HG03520 (cell line): ENCODE results near the gene HIGD2A.

Experiments used
- ATAC-seq: cut with Tn5 transposase; IDR thresholded peaks from one replicate; pipeline ENCODE4 v1.9.1; 2021; ENCODE audit warnings: mild to moderate bottlenecking, moderate library complexity; ENCODE audit not compliant: unreplicated experiment

The HIGD2A gene

DNA sequence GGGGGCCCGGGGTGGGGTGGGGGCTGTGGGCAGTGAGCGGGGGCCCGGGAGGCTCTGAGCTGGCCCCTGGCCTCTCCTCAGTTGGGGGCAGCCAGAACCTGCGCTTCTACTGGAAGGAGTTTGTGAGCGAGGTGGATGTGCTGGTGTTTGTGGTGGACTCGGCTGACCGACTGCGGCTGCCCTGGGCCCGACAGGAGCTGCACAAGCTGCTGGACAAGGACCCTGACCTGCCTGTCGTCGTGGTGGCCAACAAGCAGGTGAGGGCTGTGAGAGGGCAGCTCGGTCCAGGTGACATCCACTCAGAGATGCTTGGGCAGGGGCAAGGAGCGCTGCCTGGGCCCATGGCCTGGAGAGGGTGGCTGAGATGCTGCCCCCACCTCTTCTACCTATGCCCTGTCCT, 19.8 kb upstream of the HIGD2A start:
- no peak for ATAC-seq

DNA sequence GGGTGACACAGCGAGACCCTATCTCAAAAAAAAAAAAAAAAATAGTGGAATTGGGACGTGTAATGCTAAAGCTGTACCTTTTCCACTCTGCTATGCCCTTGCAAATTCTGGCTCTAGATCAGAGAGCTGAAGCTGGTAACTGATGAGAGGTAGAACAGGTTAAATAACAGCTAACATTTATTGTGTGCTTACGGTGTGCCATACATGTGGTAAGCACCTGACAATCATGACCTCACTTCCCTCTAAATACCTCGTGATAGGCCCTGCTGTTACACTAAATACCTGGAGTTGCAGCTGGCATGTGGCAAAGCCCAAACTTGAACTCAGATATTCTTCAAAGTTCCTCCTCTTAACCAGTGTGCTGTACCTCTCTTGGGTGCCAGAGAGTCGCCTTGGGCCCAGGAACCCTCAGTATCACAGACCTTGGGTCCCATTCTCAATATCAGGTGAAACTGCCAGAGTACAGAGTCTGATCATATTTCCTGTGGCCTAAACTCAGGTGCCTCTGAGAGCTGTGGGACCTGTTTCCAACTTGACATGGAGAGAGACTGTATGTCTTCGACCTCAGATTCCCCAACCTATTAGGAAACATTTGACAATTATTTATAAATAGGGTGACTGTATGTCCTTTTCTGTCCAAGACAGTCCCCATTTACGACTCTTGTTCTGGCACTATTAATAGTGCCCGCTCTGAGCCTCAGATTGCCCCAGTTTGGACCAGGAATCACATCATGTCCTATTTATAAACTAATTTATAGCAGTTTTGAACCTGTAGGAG, 18.4 kb upstream of the HIGD2A start:
- ATAC-seq = no peak

DNA sequence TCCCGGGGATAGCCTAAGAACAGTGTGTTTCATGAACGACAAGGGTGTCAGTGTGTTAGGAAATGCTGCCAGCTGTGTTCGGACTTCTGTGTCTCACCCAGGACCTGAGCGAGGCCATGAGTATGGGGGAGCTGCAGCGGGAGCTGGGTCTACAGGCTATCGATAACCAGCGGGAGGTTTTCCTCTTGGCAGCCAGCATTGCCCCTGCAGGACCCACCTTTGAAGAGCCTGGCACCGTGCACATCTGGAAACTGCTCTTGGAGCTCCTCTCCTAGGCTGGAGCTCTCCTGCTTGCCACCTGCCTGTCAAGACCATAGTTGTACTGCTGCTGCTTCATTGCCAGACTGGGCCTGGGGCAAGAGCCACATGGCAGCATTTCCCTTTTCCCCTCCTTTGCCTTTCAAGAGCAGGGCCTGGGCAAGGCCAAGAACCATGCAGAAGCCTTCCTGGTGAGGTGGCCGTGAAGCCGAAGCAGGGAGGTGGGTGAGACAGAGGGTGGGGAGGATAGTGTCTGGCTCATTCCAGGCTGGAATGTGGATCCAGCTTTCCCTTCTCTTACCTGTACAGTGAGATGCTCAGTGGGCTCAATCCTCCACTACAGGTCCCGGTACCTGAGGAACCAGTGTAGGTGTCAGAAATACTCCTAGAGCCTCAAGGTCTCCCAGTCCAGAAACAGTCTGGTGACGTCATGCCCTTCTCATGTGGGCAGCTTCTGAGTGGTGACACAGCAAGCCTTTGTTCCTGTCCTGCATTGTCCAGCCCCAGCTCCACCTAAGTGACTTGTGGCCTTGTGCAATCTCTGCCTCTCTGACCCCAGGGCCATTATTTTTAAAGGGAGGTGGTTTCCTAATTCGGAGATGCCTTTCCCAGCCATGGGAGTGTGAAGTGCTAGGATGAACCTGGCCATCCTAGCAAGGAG, 16.7 kb upstream of the HIGD2A start:
- no peak for ATAC-seq

DNA sequence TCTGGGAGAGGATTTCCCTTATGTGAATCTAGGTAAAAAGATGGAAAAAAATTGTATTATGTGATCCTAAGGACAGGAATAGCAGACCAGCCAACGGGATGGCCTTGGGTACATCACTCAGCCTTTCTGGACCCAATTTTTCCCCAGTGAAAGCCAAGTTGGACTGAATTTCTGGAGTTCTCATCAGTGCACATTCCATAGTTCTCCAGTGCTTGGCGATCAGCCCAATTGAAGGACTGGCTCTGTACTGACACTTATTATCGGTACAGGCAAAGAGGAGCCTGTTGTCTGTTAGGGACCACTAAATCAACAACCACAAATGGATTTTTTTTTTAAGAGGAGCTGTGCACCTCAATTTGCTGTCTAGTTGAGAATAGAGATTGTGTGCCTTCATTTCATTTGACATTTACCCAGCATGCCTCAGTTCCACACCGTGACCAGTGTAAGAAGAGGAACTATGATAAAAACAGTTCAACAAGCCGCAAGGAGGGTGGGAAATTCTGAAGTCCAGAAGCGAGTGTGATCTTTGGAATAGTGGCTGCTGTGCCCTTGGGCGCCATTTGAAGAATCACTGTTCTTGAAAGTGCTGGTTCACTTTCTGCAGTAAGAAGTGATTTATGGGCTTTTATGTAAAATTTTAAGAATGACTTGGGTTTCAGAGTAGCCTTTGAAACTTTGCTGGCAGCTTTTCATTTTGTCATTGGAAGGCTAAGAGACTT, 15.3 kb upstream of the HIGD2A start:
- no peak for ATAC-seq

DNA sequence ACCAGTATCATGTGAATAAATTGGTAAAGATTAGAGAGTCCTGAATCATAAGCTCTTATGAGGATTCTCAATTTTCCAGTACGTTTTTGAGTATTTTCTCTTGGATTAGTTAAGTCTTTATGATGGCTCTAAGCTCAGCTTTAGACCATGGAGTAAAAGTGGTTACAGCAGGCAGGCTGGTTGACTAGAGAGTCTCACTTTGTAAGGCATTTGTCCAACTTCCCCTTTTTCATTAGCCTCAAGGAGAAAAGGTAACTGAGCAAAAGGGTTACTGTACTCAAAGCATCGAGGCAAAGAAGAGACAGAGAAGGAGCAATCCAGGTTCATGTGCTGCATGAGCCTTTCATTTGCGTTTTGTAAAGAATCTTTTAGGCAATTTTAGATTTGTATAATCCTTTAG, 8.7 kb upstream of the HIGD2A start:
- no peak for ATAC-seq

DNA sequence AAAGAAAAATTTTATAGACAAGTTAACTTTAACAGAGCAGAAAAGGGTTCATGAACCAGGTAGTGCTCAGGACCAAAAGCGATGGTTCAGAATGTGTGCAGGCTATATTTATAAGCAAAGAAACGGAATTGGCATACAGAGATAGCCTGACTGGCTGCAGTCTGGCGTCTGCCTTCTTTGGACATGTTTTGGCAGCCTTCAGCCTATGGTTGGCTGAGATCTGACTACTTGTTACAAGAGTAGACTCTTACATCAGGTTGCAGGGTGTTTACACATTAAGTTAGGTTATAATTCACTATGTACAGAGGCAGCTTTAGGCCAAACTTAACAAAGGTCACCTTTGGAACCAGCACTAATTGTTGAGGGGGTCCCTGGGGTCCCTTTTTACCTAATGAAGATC, 7.1 kb upstream of the HIGD2A start:
- no peak for ATAC-seq

DNA sequence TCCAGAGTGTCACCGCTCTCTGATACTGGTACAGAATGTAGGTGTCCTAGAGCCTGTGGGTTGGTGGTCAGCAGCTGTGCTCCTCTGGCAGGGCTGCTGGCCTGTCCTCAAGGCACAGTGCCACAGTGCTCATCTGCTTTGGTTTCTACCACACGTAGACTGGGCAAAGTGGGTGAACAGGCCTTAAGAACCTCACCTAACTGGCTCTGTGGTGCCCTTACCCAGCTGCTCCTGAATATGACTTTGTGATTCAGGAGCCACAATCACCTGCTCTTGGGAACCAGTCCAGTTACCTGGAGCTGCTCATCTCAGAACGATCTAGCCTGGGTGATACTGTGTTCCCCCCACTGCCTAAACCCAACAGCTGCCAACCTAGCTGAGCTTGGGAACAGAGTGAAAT, 6.6 kb upstream of the HIGD2A start:
- no peak for ATAC-seq

DNA sequence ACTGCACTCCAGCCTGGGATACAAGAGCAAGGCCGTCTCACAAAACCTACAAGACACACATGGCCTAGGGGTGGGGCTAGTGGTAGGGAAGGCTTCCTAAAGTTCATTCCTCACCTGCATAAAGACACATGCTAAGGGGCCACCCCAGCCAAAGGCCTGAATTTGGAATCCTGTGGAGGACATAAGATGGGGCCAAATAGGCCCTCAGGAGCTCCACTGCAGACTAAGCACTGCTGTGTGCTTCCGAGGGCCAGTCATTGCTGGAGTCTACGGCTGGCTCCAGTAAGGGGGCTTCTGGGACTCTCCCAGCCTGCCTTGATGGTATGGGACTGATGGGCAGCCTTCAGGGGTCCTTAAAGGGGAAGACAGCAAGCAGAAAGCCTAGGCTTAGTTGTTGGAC, 5.8 kb upstream of the HIGD2A start:
- ATAC-seq = no peak

DNA sequence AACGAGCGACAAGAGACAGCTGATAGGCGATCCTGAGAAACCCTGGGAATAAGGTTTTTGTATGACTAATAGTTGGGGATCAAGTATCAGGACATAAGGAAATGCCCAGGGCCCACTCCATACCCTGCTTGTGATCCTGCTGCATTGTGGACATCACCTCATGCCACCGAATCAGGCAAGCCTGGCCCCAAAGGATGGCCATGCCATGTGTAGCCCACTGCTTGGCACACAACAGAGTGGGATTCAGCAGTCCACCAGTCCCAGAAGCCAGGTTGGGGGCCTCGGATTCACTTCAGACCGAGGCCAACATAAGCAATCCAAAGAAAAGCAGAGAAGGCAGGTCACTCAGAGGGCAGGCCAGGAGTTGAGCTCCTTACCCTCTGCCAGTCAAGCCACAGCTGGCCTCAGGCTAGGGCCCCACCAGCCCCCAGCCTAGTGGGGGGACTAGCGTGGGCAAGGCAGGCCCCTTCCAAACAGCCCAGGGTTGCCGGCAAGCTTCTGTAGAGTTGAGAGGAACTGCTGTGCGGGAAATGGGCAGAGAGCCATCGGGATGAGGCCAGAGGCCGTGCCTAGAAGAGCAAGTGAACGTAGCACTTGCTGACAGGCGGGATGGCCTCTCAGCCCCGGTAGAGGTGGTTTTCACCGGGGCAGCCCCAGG, 5.2 kb upstream of the HIGD2A start:
- ATAC-seq = no peak

DNA sequence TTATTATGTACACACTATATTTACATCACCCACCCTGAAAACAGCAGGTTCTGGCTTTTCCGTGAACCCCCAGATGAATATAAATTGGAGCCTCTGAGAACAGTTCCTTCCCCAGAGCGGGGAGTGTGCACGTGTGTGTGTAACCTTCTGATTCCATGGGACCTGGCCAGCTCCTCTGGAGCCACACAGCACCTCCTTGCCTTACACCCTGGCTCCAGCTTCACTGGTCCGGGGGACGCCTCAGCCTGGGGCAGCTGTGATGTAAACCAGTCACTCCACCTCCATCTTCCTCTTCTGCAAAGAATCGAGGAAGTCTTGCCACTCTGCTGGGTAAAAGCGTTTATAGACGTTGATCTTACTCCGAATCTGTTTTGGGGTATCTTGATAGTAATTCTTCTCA, 4.6 kb upstream of the HIGD2A start:
- no peak for ATAC-seq

DNA sequence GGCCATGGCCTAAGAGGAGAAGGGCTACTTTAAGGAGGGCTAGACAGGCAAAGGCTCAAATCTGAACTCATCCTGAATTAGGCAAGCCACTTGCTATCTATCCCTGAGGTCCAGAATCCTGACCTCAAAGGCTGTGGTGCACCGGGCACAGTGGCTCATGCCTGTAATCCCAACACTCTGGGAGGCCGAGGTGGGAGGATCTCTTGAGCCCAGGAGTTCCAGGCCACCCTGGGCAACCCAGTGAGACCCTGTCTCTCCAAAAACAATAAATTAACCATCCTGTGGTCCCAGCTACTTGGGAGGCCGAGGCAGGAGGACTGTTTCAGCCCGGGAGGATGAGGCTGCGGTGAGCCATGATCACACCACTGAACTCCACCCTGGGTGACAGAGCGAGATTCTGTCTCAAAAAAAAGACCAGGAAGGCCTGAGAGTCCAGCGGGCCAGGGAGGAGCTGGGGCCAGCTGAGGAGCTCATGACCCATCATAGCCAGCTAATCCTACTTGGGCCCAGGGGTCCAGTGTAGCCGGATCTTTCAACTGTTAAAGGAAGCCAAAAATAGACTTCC, 4.1 kb upstream of the HIGD2A start:
- ATAC-seq = no peak

DNA sequence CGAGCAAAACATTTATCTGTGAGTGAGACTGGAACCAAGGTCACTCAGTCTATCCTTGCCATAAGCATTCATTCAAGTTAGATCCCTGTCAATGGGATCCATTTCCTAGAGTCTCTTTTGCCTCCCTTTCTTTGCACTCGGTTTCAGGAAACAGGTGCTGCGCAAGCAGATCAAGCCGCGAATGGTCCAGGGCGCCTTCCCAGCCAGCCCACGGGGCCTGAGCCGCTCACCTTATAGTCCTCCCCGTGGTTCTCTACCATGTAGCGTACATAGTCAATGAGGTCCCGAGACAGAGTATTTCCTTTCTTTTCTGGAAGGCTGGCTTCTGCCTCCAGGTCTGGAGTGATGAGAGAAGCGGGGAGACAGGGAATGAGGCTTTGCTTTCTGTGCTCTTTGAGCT, 3.6 kb upstream of the HIGD2A start:
- ATAC-seq = no peak

DNA sequence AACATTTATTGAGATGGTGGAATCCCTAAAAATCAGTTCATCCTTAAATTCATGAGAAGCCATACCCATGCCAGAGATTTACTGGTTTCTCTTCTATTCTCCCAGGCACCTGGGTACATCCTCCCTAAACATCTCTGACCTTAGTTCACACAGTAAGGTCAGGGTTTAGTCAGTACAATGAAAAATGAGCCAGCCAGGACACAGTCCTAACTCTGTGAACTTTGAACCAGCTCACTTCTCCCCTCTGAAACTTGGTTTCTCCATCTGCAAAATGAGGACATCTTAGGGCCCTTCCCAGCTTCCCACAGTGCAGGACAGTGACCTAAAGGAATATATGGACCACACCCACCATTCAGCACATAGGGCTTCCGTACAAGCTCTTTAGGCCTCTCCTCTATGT, 2.1 kb upstream of the HIGD2A start:
- ATAC-seq = no peak

DNA sequence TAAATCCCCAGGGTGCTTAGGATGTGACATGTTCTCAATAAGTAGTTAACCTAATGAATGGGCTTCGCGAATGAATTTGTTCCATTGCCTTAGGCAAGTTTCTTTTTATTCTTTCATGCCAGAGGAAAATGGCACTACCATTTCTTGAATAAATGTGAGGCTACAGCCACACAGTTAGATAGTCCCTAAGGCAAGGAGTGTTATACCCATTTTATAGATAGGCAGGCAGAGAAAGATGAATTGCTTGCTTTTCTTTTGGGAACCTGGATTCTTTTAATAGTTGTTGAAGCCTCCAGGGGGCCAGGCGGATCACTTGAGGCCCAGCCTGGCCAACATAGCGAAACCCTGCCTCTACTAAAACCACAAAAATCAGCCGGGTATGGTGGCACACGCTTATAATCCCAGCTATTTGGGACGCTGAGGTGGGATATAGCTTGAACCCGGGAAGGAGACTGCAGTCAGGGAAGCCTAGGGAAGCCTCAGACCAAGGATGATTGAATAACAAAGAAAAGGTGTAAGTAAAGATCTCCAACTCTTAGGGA, 1.1 kb upstream of the HIGD2A start:
- no peak for ATAC-seq

DNA sequence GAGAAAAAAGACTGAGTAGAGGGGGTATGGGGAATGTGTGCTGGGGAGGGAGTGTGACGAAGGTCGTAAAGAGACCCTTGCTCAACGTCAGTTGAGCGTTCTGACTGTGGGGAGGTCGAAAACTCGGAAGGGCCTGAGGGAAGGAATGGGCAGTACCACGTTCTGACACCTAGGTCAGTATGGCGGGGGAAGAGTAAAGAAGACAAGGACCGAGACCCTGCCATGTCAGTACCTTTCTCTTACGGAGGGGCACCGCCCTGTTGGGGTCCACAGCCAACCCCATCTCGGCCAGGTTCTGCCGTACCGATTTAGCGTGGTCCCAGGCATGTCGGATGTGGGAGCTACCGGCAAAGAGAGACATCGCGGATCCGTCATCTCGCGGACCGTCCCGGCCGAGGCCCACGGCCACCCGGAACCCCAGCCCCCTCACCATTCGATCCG, 528 bp upstream of the HIGD2A start:
- no peak for ATAC-seq

DNA sequence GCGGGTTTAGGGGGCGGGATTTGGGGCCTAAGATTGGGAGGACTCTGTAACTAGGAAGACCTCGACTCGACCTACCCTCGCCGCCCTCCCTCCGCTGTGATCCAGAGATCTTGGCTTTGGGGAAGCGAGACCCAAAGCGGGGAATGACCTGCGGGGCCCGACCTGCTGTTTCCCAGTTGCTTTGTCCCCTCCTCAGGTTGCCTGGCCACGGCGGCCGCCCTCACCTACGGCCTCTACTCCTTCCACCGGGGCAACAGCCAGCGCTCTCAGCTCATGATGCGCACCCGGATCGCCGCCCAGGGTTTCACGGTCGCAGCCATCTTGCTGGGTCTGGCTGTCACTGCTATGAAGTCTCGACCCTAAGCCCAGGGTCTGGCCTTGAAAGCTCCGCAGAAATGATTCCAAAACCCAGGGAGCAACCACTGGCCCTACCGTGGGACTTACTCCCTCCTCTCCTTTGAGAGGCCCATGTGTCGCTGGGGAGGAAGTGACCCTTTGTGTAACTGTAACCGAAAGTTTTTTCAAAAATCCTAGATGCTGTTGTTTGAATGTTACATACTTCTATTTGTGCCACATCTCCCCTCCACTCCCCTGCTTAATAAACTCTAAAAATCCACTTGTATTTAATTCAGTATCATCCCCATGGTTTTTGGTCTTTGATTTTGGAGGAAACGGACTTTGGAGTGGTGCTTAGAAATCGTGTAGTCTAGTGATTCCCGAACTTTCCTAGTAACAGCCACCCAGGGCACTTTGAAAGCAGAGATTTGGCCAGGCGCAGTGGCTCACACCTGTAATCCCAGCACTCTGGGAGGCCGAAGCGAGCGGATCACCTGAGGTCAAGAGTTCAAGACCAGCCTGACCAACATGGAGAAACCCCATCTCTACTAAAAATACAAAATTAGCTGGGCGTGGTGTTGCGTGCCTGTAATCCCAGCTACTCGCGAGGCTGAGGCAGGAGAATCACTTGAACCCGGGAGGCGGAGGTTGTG, 878 bp downstream of the HIGD2A start:
- ATAC-seq = peak; percentile 29

DNA sequence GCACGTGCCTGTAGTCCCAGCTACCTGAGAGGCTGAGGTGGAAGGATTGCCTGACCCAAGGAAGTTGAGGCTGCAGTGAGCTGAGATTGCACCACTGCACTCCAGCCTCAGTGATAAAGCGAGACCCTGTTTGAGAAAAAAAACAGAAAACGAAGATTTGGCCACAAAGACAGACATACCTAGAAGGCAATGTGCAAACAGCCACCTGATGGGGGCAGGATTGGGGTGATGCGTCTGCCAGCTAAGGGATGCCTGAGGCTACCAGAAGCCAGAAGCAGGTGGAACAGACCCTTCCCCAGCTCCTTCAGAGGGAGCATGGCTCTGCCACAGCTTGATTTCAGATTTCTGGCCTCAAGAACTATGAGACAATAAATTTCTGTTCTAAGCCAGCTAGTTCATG, 2.9 kb downstream of the HIGD2A start:
- ATAC-seq = no peak

DNA sequence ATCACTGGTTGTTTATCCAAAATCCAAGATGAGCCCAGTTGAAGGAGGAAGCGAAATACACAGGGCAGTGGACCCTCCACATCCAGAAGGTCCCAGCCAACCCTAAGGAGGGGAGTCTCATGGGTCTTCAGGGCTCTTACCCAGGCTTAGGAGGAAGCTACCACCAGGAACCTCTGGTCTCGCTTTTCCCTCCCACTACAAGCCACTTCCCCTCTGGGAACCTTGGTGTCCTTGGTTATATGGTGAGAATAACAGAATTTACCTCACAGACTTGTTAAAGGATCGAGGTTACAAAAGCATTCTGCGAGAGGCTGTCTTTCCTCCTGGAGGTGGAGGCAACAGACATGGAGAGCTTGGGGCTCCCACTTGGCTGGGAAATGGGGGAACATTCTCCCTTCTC, 3.4 kb downstream of the HIGD2A start:
- no peak for ATAC-seq

DNA sequence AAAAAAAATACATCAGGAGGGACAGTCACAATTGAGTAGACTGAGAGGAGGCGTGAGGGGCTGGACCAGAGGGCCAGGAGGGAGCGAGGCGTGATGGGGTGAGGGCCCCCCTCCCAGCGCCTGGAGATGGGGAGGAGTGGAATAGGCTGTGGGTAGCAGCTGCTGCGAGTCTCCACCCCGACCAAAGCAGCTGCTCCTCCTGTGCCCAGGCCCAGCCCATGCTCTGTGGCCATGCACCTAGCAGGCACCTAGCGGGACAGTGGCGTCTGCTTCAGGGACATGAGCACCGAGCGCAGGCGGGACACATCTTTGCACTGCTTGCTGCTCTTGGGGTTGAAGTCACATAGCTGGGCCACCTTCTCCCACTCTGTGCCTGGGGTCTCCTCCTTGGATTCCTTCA, 4.0 kb downstream of the HIGD2A start:
- no peak for ATAC-seq
